22Rv1 (cell line): ENCODE results near the gene GADL1.

Source experiments
- ZFX ChIP-seq: fragments of 450-650 bp; IDR thresholded peaks from 2 replicates; pipeline ENCODE4 v1.6.1; 2017; ENCODE audit warnings: antibody characterized with exemption, borderline replicate concordance
- TF ChIP-seq, protein P1 (sequence below): fragments of 450-650 bp; IDR thresholded peaks from 2 replicates; pipeline ENCODE4 v1.5.1; 2017; ENCODE audit warnings: mild to moderate bottlenecking

DNA sequence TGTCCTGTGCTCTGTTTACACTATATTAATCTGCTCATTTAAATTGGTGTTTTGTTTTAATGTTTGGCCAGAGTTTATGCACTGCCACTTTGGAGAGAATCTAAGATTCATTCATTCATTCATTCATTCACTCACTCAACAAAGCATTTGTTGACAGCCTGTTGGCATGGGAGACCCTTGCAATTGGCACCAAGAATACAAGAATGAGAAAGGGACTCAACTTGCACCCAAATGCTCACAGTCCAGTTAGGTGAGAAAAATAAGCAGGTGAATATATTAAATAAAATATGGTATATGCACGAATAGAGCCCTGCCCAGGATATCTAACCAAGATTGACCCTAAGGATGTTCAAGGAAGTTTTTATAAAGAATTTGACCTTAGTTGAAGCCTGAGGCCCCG, 207.7 kb downstream of the GADL1 start:
- TF ChIP-seq, protein P1, sequence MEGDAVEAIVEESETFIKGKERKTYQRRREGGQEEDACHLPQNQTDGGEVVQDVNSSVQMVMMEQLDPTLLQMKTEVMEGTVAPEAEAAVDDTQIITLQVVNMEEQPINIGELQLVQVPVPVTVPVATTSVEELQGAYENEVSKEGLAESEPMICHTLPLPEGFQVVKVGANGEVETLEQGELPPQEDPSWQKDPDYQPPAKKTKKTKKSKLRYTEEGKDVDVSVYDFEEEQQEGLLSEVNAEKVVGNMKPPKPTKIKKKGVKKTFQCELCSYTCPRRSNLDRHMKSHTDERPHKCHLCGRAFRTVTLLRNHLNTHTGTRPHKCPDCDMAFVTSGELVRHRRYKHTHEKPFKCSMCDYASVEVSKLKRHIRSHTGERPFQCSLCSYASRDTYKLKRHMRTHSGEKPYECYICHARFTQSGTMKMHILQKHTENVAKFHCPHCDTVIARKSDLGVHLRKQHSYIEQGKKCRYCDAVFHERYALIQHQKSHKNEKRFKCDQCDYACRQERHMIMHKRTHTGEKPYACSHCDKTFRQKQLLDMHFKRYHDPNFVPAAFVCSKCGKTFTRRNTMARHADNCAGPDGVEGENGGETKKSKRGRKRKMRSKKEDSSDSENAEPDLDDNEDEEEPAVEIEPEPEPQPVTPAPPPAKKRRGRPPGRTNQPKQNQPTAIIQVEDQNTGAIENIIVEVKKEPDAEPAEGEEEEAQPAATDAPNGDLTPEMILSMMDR = no peak
- no peak for TF ChIP-seq ZFX
